GM12872 (cell line): Measurements from ENCODE around the gene OR13C4.

ENCODE experiments used
- TF ChIP-seq, protein P1 (sequence below): IDR thresholded peaks from 3 replicates; pipeline ENCODE4 v1.5.1; 2011; ENCODE audit warnings: low read depth, mild to moderate bottlenecking, low read length, moderate library complexity; ENCODE audit not compliant: insufficient read depth

Gene OR13C4

DNA sequence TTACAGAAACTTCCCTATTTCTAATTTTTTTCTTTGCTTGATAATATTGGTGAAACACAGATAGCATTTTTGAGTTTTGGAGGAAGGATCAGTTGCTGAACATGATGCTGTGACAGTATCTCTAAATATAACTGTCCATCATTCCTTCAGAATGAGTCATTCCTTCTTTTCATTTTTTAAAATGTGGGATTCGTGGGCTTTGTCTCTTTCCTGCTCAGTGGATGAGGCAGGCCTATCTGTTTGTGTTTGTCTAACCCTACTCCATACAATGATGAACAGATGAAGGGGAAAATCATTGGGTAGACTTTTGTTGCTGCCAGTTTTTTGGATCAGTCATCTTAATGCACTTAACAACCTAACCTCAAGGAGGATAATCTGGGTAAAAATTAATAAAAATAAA is 26.3 kb upstream of the OR13C4 start:
- TF ChIP-seq, protein P1, sequence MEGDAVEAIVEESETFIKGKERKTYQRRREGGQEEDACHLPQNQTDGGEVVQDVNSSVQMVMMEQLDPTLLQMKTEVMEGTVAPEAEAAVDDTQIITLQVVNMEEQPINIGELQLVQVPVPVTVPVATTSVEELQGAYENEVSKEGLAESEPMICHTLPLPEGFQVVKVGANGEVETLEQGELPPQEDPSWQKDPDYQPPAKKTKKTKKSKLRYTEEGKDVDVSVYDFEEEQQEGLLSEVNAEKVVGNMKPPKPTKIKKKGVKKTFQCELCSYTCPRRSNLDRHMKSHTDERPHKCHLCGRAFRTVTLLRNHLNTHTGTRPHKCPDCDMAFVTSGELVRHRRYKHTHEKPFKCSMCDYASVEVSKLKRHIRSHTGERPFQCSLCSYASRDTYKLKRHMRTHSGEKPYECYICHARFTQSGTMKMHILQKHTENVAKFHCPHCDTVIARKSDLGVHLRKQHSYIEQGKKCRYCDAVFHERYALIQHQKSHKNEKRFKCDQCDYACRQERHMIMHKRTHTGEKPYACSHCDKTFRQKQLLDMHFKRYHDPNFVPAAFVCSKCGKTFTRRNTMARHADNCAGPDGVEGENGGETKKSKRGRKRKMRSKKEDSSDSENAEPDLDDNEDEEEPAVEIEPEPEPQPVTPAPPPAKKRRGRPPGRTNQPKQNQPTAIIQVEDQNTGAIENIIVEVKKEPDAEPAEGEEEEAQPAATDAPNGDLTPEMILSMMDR: no peak

DNA sequence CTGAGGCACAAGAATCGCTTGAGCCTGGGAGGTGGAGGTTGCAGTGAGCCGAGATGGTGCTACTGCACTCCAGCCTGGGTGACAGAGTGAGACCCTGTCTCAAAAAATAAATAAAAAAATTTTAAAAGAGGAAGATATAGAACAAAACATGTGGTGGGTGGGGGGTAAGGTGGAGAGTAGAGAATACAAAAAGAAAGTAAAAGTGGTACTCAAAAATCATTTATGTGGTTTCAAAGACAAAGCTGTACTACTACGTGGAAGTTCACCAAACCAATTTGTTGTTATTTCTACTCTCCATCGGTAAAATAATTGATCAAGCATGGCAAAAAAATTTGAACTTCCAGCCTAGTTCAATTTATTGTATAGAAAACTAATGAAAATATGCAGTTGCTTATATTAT is 17.6 kb upstream of the OR13C4 start:
- TF ChIP-seq, protein P1: no peak

DNA sequence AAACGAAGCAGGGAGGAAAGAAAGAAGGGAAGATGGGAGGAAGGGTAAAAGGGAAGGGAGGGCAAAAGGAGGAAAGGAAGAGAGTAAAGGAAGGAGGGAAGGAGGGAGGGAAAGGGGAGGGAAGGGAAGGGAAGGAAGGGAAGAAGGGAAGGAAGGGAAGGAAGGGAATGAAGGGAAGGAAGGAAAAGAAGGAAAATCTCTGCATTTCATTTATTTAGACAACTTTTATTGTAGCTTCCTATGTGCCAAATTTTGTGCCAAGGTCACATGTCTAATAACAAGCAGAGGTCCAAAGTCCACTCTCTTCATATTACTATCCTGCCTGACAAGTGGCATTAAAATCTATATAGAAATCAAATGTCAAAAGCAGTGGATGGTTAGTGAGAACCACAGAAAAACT is 12.3 kb upstream of the OR13C4 start:
- TF ChIP-seq, protein P1: no peak

DNA sequence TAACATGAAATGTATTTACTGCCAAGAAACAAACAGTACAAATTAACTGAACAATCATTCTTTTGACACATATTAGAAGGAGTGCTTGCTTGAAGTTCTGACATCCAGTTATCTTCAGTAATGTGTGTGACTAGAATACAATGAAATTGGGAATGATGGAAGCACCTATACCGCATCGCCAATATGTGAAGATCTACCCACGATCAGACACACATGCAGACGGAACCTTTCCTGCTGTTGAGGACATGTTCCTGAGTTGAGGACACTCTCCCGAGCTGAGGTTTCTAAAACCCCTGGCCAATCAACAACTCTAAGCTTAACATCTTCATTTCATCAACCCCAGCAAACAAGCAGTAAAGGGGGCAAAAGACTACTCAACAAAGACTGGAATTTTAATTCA is 9.7 kb upstream of the OR13C4 start, which contains the start of gene OR13C3:
TSS of gene OR13C3 (minus strand) at position 101 of the 400 bp plus-strand sequence. CDS start 133 bp downstream, outside the sequence.
- TF ChIP-seq, protein P1: no peak

DNA sequence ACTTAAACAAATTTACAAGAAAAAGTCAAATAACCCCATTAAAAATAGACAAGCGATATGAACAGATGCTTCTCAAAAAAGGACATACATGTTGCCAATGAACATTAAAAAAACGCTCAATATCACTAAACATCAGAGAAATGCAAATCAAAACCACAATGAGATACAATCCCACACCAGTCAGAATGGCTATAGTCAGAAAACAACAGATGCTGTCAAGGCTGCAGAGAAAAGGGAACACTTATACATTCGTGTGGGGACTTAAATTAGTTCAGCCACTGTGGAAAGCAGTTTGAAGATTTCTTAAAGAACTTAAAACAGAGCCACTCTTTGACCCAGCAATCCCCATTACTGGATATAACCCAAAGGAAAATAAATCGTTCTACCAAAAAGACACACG is 12.1 kb downstream of the OR13C4 start:
- TF ChIP-seq, protein P1: no peak

DNA sequence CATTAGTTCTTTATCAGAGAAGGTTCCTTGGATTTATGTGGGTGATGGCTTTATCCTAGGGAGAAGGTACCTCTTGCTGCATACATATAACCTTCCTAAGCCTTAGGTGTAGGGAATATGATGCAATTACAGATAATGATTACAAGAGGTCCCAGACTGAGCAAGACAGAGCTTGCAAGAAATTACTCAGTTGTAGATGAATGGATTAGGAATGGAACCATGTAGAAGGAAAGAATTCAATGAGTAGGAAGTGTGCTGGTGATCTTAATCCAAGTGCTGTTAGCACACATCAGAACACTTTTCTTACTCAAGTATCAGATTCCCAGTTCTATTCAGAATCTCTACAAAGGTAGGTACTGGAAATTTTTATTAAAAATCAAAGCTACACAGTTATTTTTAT is 20.4 kb downstream of the OR13C4 start:
- TF ChIP-seq, protein P1: no peak

DNA sequence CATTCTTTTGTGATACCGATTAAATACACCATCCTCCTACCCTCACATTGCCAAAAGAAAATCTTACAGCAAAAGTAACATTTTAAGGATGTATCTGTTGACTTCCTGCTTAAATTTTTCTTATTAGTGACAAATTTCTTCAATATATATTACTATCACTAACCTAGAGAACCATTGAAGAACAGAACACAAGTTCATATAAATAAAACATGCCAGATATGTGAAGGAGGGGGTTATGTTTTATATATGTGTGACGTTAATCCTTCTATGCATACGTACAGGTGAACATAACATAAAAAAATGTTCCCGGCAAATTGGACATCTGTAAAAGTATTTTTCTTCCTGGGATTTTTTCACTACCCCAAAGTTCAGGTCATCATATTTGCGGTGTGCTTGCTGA is 23.0 kb downstream of the OR13C4 start, which contains the start of gene OR13F1:
TSS of gene OR13F1 (plus strand) at position 301 of the 400 bp plus-strand sequence. CDS start at position 301, 0 bp downstream.
- TF ChIP-seq, protein P1: no peak
